ENCODE data around the gene ZNF335.
A peak's percentile ranks its signal among the peaks of the same experiment; 100 is the strongest.

The ZNF335 gene

DNA sequence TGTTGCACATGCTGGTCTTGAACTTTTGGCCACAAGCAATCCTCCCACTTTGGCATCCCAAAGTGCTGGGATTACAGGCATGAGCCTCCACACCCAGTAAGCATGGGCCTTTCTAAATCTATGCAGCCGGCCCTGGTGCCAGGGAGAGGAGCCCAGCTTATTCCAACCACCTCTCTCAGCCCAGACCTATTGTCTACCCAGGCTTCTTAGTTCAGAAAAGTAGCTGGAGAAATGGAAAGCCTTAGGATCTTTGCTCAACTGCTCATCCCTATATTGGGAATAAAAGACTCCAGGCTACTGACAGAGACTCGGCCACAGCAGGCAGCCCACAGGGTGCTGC lies 45.3 kb downstream of the ZNF335 start:
- TF ChIP-seq SIN3A (IDR thresholded peaks at IDR 0.05; ENCODE audit: borderline replicate concordance, insufficient read depth, low read length) (no peak), POLR2AphosphoS5 (IDR thresholded peaks at IDR 0.05; ENCODE audit: low read depth, low read length) (no peak), FOXP2 (optimal IDR thresholded peaks at IDR 0.05; ENCODE audit: borderline replicate concordance, extremely low read depth, extremely low read length, insufficient read depth) (no peak), TAF1 (IDR thresholded peaks at IDR 0.05; ENCODE audit: borderline replicate concordance, insufficient read depth, low read length) (no peak)
- TF ChIP-seq, protein P1, sequence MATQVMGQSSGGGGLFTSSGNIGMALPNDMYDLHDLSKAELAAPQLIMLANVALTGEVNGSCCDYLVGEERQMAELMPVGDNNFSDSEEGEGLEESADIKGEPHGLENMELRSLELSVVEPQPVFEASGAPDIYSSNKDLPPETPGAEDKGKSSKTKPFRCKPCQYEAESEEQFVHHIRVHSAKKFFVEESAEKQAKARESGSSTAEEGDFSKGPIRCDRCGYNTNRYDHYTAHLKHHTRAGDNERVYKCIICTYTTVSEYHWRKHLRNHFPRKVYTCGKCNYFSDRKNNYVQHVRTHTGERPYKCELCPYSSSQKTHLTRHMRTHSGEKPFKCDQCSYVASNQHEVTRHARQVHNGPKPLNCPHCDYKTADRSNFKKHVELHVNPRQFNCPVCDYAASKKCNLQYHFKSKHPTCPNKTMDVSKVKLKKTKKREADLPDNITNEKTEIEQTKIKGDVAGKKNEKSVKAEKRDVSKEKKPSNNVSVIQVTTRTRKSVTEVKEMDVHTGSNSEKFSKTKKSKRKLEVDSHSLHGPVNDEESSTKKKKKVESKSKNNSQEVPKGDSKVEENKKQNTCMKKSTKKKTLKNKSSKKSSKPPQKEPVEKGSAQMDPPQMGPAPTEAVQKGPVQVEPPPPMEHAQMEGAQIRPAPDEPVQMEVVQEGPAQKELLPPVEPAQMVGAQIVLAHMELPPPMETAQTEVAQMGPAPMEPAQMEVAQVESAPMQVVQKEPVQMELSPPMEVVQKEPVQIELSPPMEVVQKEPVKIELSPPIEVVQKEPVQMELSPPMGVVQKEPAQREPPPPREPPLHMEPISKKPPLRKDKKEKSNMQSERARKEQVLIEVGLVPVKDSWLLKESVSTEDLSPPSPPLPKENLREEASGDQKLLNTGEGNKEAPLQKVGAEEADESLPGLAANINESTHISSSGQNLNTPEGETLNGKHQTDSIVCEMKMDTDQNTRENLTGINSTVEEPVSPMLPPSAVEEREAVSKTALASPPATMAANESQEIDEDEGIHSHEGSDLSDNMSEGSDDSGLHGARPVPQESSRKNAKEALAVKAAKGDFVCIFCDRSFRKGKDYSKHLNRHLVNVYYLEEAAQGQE (IDR thresholded peaks at IDR 0.05; ENCODE audit: insufficient read depth in 1 of 2, low read depth in 2 of 2, low read length in 2 of 2), result no peak

DNA sequence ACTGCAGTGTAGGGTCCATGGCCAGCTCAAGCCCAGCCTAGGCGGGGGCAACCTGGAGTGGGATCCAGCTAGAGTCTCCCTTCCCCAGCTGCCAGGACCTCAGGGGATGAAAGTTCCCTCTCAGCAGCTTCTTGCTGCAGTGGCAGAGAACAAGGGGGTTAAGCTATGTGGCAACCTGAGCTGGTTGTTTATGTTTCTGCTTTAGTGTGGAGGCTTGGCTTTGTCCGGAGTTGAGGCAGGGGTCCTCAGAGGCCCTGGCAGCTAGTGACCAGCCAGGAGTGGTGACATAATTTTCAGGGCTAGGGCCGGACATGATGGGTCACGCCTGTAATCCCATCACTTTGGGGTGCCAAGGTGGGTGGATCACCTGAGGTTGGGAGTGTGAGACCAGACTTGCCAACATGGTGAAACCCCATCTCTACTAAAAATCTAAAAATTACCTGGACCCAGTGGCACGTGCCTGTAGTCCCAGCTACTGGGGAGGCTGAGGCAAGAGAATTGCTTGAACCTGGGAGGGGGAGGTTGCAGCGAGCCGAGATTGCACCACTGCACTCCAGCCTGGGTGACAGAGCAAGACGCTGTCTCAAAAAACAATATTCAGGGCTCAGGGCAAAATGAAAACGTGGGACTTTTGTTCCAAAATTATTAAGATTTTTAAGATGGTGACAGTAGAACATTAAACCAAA lies 46.0 kb downstream of the ZNF335 start:
- TF ChIP-seq SIN3A (IDR thresholded peaks at IDR 0.05; ENCODE audit: borderline replicate concordance, insufficient read depth, low read length), result no peak

- TF ChIP-seq, protein P1 (IDR thresholded peaks at IDR 0.05; ENCODE audit: insufficient read depth in 1 of 2, low read depth in 2 of 2, low read length in 2 of 2), result no peak
- no peak for TF ChIP-seq POLR2AphosphoS5 (IDR thresholded peaks at IDR 0.05; ENCODE audit: low read depth, low read length)
- TF ChIP-seq FOXP2 (optimal IDR thresholded peaks at IDR 0.05; ENCODE audit: borderline replicate concordance, extremely low read depth, extremely low read length, insufficient read depth), result peak; percentile 29
- TF ChIP-seq SIN3A (IDR thresholded peaks at IDR 0.05; ENCODE audit: borderline replicate concordance, insufficient read depth, low read length), result no peak
Observed at GRCh38 chr20:45924391-45925261, 47.4 kb downstream of the ZNF335 start.

DNA sequence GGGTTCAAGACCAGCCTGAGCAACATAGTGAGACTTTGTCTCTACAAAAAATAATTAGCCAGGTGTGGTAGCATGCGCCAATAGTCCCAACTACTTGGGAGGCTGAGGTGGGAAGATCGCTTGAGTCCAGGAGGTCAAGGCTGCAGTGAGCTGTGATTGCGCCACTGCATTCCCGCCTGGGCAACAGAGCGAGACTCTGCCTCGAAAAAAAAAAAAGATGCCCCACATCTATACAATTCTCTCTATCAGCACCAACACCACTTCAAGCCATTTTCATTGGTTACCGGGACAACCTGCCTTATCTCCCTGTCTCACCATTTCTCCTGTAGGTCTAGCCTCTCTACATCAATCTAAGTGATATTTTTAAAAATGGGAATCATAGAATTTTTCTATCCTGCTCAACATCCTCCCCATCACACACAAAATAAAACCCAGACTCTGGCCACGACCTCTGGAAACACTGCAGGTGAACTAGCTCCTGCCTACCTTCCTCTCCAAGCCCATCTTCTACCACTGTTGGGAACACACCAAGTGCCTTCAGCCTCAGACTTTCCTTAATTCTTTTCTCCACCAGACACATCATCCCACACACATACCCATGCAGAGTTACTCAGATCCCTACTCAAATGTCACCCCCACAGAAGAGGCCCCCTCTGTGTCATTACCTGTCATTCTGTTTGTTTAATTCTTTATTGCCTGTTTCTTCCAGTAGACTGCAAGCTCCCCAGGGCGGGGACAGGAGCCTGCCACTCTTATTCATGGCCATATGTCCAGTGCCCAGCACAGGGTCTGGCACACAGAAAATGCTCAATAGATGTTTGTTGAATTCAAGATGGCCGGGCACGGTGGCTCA lies 50.4 kb downstream of the ZNF335 start:
- TF ChIP-seq TAF1 (IDR thresholded peaks at IDR 0.05; ENCODE audit: borderline replicate concordance, insufficient read depth, low read length), result no peak
- no peak for TF ChIP-seq POLR2AphosphoS5 (IDR thresholded peaks at IDR 0.05; ENCODE audit: low read depth, low read length)
- no peak for TF ChIP-seq SIN3A (IDR thresholded peaks at IDR 0.05; ENCODE audit: borderline replicate concordance, insufficient read depth, low read length)
- TF ChIP-seq FOXP2 (optimal IDR thresholded peaks at IDR 0.05; ENCODE audit: borderline replicate concordance, extremely low read depth, extremely low read length, insufficient read depth), result no peak
- TF ChIP-seq, protein P1 (IDR thresholded peaks at IDR 0.05; ENCODE audit: insufficient read depth in 1 of 2, low read depth in 2 of 2, low read length in 2 of 2), result no peak
